Measurements from ENCODE around the gene VIPR2.
"Not testable (repeated sequence)": the region's sequence is repeated elsewhere in the genome, so short reads cannot be mapped to it uniquely, and the experiment has no call there.

The VIPR2 gene

DNA sequence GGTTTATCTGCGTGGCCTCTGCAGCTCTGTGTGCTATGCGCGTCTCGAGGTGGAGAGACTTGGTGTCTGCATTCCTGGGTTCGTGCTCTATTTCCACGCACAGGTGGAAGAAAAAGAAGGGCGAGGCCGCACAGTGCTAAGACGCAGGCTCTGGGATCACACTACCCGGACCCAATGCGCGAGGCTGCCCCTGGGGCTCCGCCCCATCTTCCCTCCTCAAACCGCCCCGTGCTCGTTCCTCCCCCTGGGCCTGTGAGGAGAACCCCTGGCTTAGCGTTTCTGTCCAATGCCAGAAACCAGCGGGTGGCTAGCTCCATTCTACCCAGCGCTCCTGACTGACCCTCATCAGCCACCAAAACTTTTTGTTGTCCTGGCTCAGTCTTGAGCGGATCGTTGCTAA is 145.2 kb downstream of the VIPR2 start:
- TF ChIP-seq, protein P1, sequence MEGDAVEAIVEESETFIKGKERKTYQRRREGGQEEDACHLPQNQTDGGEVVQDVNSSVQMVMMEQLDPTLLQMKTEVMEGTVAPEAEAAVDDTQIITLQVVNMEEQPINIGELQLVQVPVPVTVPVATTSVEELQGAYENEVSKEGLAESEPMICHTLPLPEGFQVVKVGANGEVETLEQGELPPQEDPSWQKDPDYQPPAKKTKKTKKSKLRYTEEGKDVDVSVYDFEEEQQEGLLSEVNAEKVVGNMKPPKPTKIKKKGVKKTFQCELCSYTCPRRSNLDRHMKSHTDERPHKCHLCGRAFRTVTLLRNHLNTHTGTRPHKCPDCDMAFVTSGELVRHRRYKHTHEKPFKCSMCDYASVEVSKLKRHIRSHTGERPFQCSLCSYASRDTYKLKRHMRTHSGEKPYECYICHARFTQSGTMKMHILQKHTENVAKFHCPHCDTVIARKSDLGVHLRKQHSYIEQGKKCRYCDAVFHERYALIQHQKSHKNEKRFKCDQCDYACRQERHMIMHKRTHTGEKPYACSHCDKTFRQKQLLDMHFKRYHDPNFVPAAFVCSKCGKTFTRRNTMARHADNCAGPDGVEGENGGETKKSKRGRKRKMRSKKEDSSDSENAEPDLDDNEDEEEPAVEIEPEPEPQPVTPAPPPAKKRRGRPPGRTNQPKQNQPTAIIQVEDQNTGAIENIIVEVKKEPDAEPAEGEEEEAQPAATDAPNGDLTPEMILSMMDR (IDR thresholded peaks at IDR 0.05; ENCODE audit: low read depth, low read length), result no peak
- no peak for DNase-seq (ENCODE audit: low read depth in 2 of 2)
- no peak overlapping the region for H3K4me3 ChIP-seq (replicated peaks in 1 of 2; ENCODE audit: low read depth in 2 of 2, low read length in 2 of 2)

DNA sequence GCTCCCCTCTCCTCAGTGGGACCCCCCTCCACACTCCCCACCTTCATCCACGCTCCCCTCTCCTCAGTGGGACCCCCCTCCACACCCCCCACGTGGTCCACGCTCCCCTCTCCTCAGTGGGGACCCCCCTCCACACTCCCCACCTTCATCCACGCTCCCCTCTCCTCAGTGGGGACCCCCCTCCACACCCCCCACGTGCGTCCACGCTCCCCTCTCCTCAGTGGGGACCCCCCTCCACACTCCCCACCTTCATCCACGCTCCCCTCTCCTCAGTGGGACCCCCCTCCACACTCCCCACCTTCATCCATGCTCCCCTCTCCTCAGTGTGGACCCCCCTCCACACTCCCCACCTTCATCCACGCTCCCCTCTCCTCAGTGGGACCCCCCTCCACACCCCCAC is 146.4 kb downstream of the VIPR2 start:
- DNase-seq (ENCODE audit: low read depth in 2 of 2); H3K4me3 ChIP-seq (replicated peaks in 1 of 2; ENCODE audit: low read depth in 2 of 2, low read length in 2 of 2): not testable (repeated sequence)

DNA sequence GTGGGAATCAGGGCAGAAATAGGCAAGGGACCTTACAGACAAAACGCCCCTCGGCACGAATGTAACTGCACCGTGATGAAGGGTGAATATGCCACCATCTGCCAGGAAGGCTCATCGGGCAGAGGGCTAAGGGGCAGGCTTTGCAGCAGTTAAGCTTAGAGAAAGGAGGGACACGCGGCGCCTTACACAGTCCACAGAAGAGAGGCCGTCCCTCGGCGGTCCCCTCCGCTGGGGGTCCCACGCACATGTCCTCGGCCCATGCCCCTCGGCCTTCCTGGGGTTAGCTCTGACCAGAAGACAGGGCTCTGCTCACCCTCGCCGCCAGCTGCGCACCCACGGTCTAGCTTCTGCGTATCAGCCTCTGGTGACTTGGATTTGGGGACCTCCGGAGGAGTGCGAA is 147.2 kb downstream of the VIPR2 start:
- H3K4me3 ChIP-seq (replicated peaks in 1 of 2; ENCODE audit: low read depth in 2 of 2, low read length in 2 of 2), result no peak overlapping the region
- TF ChIP-seq, protein P1 (IDR thresholded peaks at IDR 0.05; ENCODE audit: low read depth, low read length), result no peak

DNA sequence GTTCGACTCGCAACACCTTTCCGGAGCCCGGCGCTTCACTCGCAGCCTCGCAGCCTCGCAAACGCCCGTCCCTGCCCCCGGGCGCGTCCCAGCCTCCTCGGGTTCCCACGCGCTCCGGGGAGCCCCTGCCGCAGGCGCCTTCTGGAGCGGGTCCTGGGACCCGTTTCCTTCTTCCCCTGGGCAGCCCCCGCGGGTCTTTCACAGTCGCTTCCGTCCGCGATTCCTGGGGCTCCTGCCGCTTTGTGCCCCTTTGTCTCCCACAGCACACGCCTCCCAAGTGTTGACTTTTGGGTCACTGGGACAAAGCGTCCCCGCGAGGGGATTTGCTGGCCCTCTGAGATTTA is 147.6 kb downstream of the VIPR2 start:
- DNase-seq (ENCODE audit: low read depth in 2 of 2), result no peak
- TF ChIP-seq, protein P1 (IDR thresholded peaks at IDR 0.05; ENCODE audit: low read depth, low read length), result no peak
- H3K4me3 ChIP-seq (replicated peaks in 1 of 2; ENCODE audit: low read depth in 2 of 2, low read length in 2 of 2), result no peak overlapping the region

More for the DNA sequence above, 147.2 kb downstream of the VIPR2 start:
- no peak for DNase-seq (ENCODE audit: low read depth in 2 of 2)

DNA sequence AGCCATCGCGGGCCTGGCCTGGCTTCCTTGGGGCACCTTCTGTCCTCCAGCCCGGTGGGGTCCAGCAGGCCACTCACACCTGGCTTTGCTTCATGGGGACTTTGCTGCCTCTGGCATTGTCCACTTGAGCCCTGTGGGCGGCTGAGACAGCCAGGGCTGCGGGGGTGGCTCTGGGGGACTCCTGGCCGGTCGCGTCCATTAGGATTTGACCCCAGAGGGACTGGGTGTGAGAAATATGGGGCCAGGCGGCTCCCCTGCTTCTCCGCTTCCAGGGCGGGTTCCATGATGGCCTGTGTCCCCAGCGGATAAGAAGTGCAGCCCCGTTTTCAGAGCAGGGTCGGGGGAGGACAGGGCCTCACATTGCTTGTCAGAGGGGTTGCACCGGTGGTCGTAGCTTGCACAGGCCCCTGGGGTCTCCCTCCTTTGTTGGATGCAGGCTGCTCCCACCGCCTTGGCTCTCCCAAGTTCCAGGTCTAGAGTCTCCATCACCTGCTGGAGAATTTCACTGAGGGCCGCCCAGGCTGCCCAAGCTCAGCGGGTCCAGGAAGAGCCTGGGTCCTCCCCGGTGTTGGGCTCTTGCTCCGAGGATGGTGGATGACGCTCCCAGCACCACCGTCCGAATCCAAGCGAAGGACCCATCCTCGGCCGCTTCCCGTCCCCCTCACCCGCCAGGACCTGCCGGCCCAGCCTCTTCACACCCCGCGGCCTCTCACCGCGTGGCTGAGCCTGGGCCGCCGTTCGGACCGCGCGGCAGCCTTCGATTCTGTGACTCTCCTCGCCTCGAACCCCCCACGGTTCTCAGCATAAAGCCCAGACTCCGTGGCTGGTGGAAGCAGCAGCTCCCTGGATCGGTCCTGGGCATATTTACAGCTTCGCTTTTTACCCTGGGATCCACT is 148.2 kb downstream of the VIPR2 start:
- TF ChIP-seq, protein P1 (IDR thresholded peaks at IDR 0.05; ENCODE audit: low read depth, low read length), result no peak
- H3K4me3 ChIP-seq (replicated peaks in 1 of 2; ENCODE audit: low read depth in 2 of 2, low read length in 2 of 2), result no peak overlapping the region
- no peak for DNase-seq (ENCODE audit: low read depth in 2 of 2)

DNA sequence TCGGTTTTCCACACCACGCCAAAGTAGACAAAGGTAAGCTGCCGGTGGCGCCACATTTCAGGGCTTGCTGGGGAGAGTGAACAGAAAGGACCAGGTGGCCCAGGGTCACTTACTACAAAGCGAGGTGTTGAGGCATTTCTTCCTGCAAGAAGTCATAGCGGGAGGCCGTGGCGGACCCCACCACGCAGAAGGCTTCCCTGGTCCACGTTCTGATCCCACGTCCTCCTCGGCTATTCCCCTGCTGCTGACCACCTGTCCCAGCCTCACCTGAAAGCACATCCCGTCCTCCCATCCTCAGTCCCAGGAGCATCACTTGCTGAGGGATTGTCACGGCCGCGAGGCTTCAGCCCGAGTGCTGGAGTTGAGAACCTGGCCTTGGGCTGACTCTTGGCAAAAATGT is 149.2 kb downstream of the VIPR2 start:
- no peak for DNase-seq (ENCODE audit: low read depth in 2 of 2)
- TF ChIP-seq, protein P1 (IDR thresholded peaks at IDR 0.05; ENCODE audit: low read depth, low read length), result no peak
- no peak overlapping the region for H3K4me3 ChIP-seq (replicated peaks in 1 of 2; ENCODE audit: low read depth in 2 of 2, low read length in 2 of 2)

DNA sequence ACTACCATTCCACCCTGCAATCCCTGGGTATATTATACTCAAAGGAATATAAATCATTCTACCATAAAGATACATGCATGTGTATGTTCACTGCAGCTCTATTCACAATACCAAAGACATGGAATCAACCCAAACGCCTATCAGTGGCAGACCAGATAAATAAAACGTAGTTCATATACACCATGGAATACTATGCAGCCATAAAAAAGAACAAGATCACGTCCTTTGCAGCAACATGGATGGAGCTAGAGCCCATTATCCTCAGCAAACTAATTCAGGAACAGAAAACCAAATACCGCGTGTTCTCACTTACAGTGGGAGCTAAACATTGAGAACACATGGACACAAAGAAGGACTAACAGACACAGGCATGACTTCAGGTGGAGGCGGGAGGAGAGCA is 150.0 kb downstream of the VIPR2 start:
- DNase-seq (ENCODE audit: low read depth in 2 of 2), result no peak
- no peak overlapping the region for H3K4me3 ChIP-seq (replicated peaks in 1 of 2; ENCODE audit: low read depth in 2 of 2, low read length in 2 of 2)
- TF ChIP-seq, protein P1 (IDR thresholded peaks at IDR 0.05; ENCODE audit: low read depth, low read length), result no peak
